Measurements from ENCODE around the gene GABBR2. TPM values are rescaled to one million over a fixed set of nuclear protein-coding genes. Genes with fewer than 3 reads are reported as not detected.

Gene GABBR2
- total and polyA plus RNA-seq, 2 experiments from 2014 or later = 0.89 to 1.3 TPM

GRCh38 chr9:98362624-98363252 lies 346.0 kb downstream of the GABBR2 start (continued):
- TF ChIP-seq ZNF462 (CRISPR knock-in tag; IDR thresholded peaks at IDR 0.05) = no peak
- no peak for TF ChIP-seq ZNF331 (CRISPR knock-in tag; IDR thresholded peaks at IDR 0.05; ENCODE audit: low read depth)
- TF ChIP-seq CREB1 (CRISPR knock-in tag; IDR thresholded peaks at IDR 0.05; ENCODE audit: low read depth) = no peak
- no peak for TF ChIP-seq EZH2phosphoT487 (IDR thresholded peaks at IDR 0.05; ENCODE audit: unreplicated experiment)

GRCh38 chr9:98361645-98362044 lies 347.1 kb downstream of the GABBR2 start:
- H3K27ac Mint-ChIP-seq = no peak overlapping the region
- peaks cover 6% of the 10 kb centered on the region for H3K27me3 Mint-ChIP-seq (ENCODE audit: insufficient read depth, low read depth, poor library complexity)
- H3K4me3 Mint-ChIP-seq = no peak overlapping the region
- no peak overlapping the region for H3K4me3 ChIP-seq
- no peaks in the 10 kb centered on the region for H3F3A ChIP-seq (replicated peaks; ENCODE audit: low read depth)
- no peaks in the 10 kb centered on the region for H4K20me1 ChIP-seq (replicated peaks; ENCODE audit: insufficient read depth)
- H3K4me2 ChIP-seq = no peak overlapping the region
- H3K9me3 Mint-ChIP-seq = peaks cover 19% of the 10 kb centered on the region
- peaks cover 7% of the 10 kb centered on the region; the same call in 2 of the 3 replicates for H3K4me1 Mint-ChIP-seq
- no peaks in the 10 kb centered on the region for H3K27me3 ChIP-seq (ENCODE audit: insufficient read depth)
- no peaks in the 10 kb centered on the region for H3K4me1 ChIP-seq (ENCODE audit: insufficient read depth)
- H3K36me3 Mint-ChIP-seq (ENCODE audit: low read depth) = peaks cover 5% of the 10 kb centered on the region
- no peak for DNase-seq (ENCODE audit: low spot score)
- no peaks in the 10 kb centered on the region for H3K9me2 ChIP-seq (ENCODE audit: insufficient read depth)
- H3K36me3 ChIP-seq (ENCODE audit: insufficient read depth) = peaks cover 6% of the 10 kb centered on the region; the same call in 1 of the 2 replicates
- no peak overlapping the region for H3K27ac ChIP-seq (ENCODE audit: low read depth)
- no peak overlapping the region for H2AFZ ChIP-seq
- no peaks in the 10 kb centered on the region for H3K79me2 ChIP-seq (replicated peaks; ENCODE audit: insufficient read depth)
- ATAC-seq = no peak
- TF ChIP-seq NANOG (IDR thresholded peaks at IDR 0.05; ENCODE audit: borderline replicate concordance) (no peak), JUNB (IDR thresholded peaks at IDR 0.05; ENCODE audit: unreplicated experiment) (no peak), EZH2phosphoT487 (IDR thresholded peaks at IDR 0.05; ENCODE audit: unreplicated experiment) (no peak), STAT1 (IDR thresholded peaks at IDR 0.05; ENCODE audit: unreplicated experiment) (no peak), ZNF331 (CRISPR knock-in tag; IDR thresholded peaks at IDR 0.05; ENCODE audit: low read depth) (no peak), ZNF114 (CRISPR knock-in tag; IDR thresholded peaks at IDR 0.05) (no peak), EZH2 (IDR thresholded peaks at IDR 0.05; ENCODE audit: low read depth, unreplicated experiment) (no peak), REST (IDR thresholded peaks at IDR 0.05; ENCODE audit: unreplicated experiment) (no peak), CTCF (conservative IDR thresholded peaks at IDR 0.05; ENCODE audit: low read depth in 2 of 2) (no peak), CREB1 (CRISPR knock-in tag; IDR thresholded peaks at IDR 0.05; ENCODE audit: low read depth) (no peak), POLR2AphosphoS5 (IDR thresholded peaks at IDR 0.05; ENCODE audit: low read depth) (no peak)

Data from GM23338 (cell line).